HG02885 (cell line): Measurements from ENCODE around the gene BTBD9.

ENCODE experiments used
- ATAC-seq: cut with Tn5 transposase; IDR thresholded peaks from one replicate; pipeline ENCODE4 v1.9.1; 2021; ENCODE audit warnings: mild to moderate bottlenecking; ENCODE audit not compliant: unreplicated experiment, poor library complexity

Gene BTBD9

DNA sequence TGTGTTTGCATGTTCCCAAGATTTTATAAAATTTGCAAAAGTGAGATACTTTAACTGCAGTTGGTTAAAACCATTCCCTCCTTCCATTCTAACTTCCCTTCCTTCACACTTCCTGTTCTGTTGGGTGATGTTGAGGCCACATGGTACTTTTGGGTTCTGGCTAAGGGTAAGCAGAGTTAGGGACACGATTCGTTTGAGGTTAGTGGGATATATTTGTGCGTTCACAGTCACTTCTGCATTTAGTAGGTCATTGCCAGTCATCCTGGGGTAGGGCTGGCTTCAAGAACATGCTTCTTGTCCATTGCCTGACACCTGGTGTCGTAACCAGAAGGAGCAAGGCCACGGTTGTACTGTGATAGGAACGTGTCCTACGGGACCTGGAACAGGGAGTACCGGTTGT lies 480.1 kb downstream of the BTBD9 start:
- ATAC-seq: no peak

GRCh38 chr6:38158762-38159350 lies 480.9 kb downstream of the BTBD9 start:
- ATAC-seq: no peak

DNA sequence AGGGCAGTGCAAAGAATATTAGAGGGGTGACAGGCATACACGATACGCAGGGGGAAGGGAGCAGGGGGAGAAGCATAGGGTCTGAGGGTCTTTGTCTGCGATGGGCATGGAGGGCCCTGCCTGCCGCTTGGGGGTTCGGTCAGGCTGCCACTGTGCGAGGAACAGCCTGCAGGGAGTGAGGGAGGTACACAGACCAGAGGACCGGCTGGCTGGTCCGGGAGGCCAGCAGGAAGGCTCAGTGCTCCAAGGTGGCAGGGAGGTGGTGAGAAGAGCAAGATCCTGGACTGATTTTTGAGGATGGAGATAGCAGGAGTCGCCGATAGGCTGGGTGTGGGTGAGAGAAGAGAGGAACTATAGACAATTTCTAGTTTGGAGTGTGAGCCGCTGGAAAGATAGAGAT lies 481.8 kb downstream of the BTBD9 start:
- no peak for ATAC-seq

GRCh38 chr6:38156818-38157565 lies 482.7 kb downstream of the BTBD9 start:
- no peak for ATAC-seq

DNA sequence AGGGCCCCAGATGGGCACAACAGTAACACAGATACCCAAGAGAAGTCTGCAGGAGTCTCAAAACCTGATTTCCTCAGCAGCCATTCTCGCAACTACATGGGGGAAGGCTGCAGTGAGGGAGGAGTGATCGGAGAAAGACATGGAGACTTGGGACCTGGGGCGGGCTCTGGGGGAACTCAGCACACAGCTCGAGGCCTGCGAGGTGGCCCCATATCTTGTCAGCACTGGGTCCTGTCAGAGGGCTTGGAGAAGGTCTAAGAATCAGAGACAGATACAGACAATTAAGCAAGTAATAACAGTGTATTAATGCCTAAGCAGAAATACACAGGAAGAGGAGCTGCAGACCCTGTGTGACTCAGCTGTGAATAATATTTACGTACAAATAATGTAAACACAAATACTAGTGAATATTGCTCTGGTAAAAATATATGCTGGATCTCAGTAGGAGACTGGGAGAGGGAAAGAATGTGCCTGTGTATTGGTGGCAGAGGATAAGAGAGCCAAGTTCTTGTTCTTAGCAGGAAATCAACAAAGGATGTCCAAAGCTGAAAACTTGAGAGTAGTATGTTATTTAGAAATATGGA lies 484.0 kb downstream of the BTBD9 start:
- ATAC-seq: no peak

- ATAC-seq: no peak
These were observed 484.6 kb downstream of the BTBD9 start for GRCh38 chr6:38155144-38155543.

DNA sequence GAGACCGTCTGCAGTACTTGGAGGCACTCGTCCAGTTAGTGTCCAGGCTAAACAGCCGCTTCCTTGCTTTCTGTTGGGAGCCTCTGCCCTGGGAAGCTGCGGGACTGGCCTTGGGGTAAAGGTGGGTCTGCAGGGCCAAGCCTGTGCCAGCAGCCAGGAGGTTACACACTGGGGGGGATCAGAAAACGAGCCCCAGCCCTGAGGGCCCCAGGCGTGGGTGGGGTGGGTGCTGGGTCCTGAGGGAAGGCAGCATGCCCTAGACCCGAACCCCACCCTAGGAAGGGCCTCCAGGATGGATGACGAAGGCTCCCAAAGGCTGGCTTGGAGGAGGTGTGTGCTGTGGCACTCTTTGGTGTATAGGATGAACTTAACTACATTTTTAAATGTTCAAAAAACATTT lies 485.0 kb downstream of the BTBD9 start:
- no peak for ATAC-seq

GRCh38 chr6:38153798-38154345 lies 485.9 kb downstream of the BTBD9 start:
- ATAC-seq: no peak

GRCh38 chr6:38153076-38153797 lies 486.5 kb downstream of the BTBD9 start:
- no peak for ATAC-seq

- no peak for ATAC-seq
These were observed 487.1 kb downstream of the BTBD9 start for GRCh38 chr6:38152620-38153019.

DNA sequence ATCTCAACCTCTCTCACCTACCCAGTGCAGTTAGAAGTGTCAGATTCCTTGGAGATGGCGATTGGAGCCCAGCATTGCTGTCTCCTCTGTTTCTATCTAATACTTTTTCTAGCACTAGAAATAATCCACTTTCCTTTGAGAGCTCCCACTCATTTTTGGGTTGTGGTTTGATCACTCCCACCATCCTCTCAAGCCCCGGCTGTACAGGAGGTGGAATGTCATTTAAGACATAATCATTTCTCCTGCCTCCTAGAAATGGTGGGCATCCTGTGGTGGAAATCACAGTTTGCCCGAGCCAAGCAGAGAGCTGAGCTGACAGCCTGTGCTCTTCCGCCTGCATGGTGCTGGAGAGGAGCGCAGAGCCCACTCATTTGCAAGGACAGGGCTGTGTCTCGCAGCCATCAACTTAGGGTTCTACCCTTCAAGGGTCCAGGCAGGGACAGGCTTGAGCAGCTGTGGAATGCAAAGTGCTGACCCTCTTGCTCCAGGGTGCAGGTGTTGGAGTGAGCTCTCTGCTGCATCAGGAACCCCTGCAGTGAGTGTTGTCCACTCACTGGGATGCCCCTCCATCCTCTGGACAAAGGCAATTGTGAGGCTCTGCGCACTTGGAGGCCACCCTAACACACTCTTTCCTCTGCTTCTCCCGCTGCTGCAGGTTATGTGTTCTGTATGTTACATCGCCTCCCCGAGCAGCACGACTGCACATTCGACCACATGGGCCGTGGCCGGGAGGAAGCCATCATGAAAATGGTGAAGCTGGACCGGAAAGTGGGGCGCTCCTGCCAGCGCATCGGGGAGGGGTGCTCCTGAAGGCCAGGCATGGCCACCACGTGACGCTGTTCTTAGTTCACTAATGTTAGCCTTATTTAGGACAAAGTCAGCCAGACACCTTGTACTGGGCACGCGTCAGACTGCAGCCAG lies 487.9 kb downstream of the BTBD9 start:
- no peak for ATAC-seq

GRCh38 chr6:38150681-38151296 lies 488.9 kb downstream of the BTBD9 start:
- ATAC-seq: no peak

DNA sequence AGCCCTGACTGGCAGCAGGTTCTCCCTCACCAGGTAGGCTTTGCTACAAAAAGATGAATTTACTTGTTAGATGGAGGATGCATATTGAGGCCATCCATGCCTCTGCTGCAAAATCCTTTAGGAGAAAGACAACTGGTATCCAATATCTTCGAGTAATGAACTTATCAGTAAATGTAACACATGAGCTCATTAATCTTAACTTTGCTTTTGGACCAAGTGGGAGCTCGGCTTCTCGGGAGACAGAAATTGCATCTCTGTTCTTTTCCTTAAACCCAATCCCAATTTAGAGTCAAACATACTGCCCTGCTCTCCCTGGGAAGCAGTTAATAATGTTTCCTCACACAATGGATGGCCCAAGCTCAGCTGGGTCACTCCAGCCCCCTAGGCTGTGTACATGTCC lies 489.7 kb downstream of the BTBD9 start:
- no peak for ATAC-seq

DNA sequence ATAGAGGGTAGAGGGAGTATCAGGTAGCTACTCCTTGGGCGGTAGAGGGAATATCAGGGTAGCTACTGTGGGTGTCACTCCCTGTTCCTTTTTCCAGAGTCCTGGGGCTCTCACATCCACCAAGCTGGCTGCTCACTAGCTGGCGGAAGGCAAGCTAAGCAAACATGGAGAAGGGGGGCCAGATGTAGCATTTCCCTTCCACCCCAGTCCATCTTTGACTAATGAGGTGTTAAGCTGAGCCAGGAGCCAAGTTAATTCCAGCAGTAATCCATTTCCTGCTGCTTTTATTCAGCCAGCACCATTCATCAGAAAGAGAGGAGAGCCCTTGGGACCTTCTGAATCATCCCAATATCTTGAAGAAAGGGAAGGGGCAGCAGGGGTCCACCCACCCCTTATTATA lies 490.2 kb downstream of the BTBD9 start:
- no peak for ATAC-seq

DNA sequence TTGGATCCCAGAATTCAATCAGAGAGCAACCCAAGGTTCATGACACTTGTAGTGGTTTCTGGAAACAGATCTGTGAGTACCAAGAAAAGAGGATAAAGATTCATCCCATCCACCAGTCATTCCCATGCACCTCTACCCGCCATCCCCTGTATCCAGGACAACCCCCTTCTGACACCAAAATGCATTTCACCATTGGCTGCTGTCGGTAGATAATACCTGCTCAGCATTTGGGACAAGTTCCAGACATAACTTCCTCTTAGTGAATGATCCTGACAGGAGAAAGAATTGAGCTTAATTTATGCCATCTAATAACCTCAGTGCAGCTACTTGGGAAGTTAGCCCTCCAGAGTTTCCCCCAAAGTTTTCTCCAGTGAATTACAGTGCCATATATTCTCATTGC lies 491.1 kb downstream of the BTBD9 start:
- no peak for ATAC-seq

DNA sequence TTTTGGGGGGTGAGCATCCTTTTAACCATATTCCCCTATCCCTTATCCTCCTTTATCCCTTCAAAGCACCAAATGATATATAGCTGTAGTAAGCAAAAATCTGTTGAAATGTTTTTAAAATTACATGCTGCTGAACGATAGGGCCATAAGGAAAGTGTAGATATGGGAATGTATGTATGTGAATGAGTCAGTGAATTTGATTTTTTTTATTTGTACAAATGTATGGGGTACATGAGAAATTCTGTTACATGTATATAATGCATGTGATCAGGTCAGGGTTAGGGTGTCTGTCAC lies 493.0 kb downstream of the BTBD9 start:
- ATAC-seq: no peak

GRCh38 chr6:38146021-38146733 lies 493.6 kb downstream of the BTBD9 start:
- no peak for ATAC-seq

GRCh38 chr6:38144365-38144945 lies 495.3 kb downstream of the BTBD9 start:
- ATAC-seq: no peak
